Lower lobe of right lung (tissue), 2 donors: Measurements from ENCODE around the gene RAP1A. TPM values are rescaled to one million over a fixed set of nuclear protein-coding genes. Genes with fewer than 3 reads are reported as not detected.
"Not testable (repeated sequence)": the region's sequence is repeated elsewhere in the genome, so short reads cannot be mapped to it uniquely, and the experiment has no call there.

Experiments used
- ATAC-seq, 2 donors: fragments of 200-7000 bp; cut with Tn5 transposase; one replicate each; pipeline ENCODE4 v1.9.1; 2020 to 2022; ENCODE audit warnings: mild to moderate bottlenecking in 2 of 2, moderate library complexity in 2 of 2
- DNase-seq: peaks from one replicate; pipeline ENCODE4 v3.0.0-alpha.2; 2020
- H3K27ac ChIP-seq: fragments of 200-600 bp; one replicate; pipeline ENCODE4 v1.8.0; 2022
- H3K27me3 ChIP-seq: fragments of 200-600 bp; one replicate; pipeline ENCODE4 v1.8.0; 2022; ENCODE audit warnings: low read depth
- H3K36me3 ChIP-seq: fragments of 200-600 bp; one replicate; pipeline ENCODE4 v1.8.0; 2022; ENCODE audit warnings: mild to moderate bottlenecking
- H3K4me1 ChIP-seq: fragments of 200-600 bp; one replicate; pipeline ENCODE4 v1.8.0; 2022
- H3K4me3 ChIP-seq: fragments of 200-600 bp; one replicate; pipeline ENCODE4 v1.8.0; 2022; ENCODE audit warnings: mild to moderate bottlenecking
- H3K9me3 ChIP-seq: fragments of 200-600 bp; one replicate; pipeline ENCODE4 v1.8.0; 2022
- CTCF ChIP-seq: fragments of 200-600 bp; IDR thresholded peaks from one replicate; pipeline ENCODE4 v1.8.0; 2022; ENCODE audit warnings: antibody characterized with exemption, mild to moderate bottlenecking
- intact Hi-C: fragments of 100-400 bp; cut with DNase I; formaldehyde crosslinking; loops from one replicate; pipeline ENCODE4 v1.11.0; 2022
- total RNA-seq: library from RNA; stranded (reverse); fragmentation: NEBNext Ultra II Directional; extraction: Animal tissue kit (Norgen Biotek cat#: 25700); gene quantifications from one replicate; pipeline ENCODE4 v1.2.1, GENCODE V29; 2021
- donor health status: DM: no; HTN: yes; CAD: no; lungs with severe emphysema.

RAP1A gene
- total RNA-seq, 1 donor from 2014 or later, result 134 TPM

GRCh38 chr1:111630567-111630966 is 11.0 kb downstream of the RAP1A start:
- no peak for TF ChIP-seq CTCF
- H3K36me3 ChIP-seq, result no peaks in the 10 kb centered on the region
- H3K4me1 ChIP-seq, result peaks cover 64% of the 10 kb centered on the region

GRCh38 chr1:111631502-111631901 is 11.9 kb downstream of the RAP1A start:
- intact Hi-C loops, result no loop called here
- no peak for TF ChIP-seq CTCF
- H3K27me3 ChIP-seq, result no peaks in the 10 kb centered on the region
- no peak for DNase-seq
- no peak for ATAC-seq
- H3K27ac ChIP-seq, result no peak overlapping the region
- peaks cover 56% of the 10 kb centered on the region for H3K4me1 ChIP-seq
- no peaks in the 10 kb centered on the region for H3K36me3 ChIP-seq
- H3K4me3 ChIP-seq, result no peak overlapping the region
- no peaks in the 10 kb centered on the region for H3K9me3 ChIP-seq

More at GRCh38 chr1:111630567-111630966, 11.0 kb downstream of the RAP1A start:
- DNase-seq (no peak), ATAC-seq (no peak)
- Histone ChIP-seq H3K9me3 (no peaks in the 10 kb centered on the region), H3K4me3 (no peak overlapping the region), H3K27ac (no peak overlapping the region), H3K27me3 (no peaks in the 10 kb centered on the region)
- intact Hi-C loops, result no loop called here

GRCh38 chr1:111632771-111633170 is 13.2 kb downstream of the RAP1A start:
- H3K9me3 ChIP-seq, ATAC-seq, H3K27ac ChIP-seq, intact Hi-C loops, H3K36me3 ChIP-seq, H3K27me3 ChIP-seq, H3K4me3 ChIP-seq, DNase-seq: not testable (repeated sequence)
- peaks cover 43% of the 10 kb centered on the region for H3K4me1 ChIP-seq

GRCh38 chr1:111633736-111634247 is 14.2 kb downstream of the RAP1A start:
- Histone ChIP-seq H3K4me1 (peaks cover 43% of the 10 kb centered on the region), H3K36me3 (no peaks in the 10 kb centered on the region), H3K27me3 (no peaks in the 10 kb centered on the region), H3K9me3 (no peaks in the 10 kb centered on the region), H3K4me3 (no peak overlapping the region), H3K27ac (no peak overlapping the region)
- DNase-seq, result no peak
- no peak for TF ChIP-seq CTCF
- intact Hi-C loops, result no loop called here
- no peak for ATAC-seq

GRCh38 chr1:111635324-111636009 is 15.9 kb downstream of the RAP1A start:
- no peak overlapping the region for H3K4me3 ChIP-seq
- no peak for ATAC-seq
- no peaks in the 10 kb centered on the region for H3K36me3 ChIP-seq
- no peak overlapping the region for H3K27ac ChIP-seq
- TF ChIP-seq CTCF, result no peak
- intact Hi-C loops, result no loop called here
- no peaks in the 10 kb centered on the region for H3K27me3 ChIP-seq
- DNase-seq, result no peak
- no peaks in the 10 kb centered on the region for H3K9me3 ChIP-seq
- H3K4me1 ChIP-seq, result peaks cover 43% of the 10 kb centered on the region

GRCh38 chr1:111638320-111638719 is 18.7 kb downstream of the RAP1A start:
- DNase-seq (no peak), ATAC-seq (no peak)
- TF ChIP-seq CTCF, result no peak
- Histone ChIP-seq H3K36me3 (no peaks in the 10 kb centered on the region), H3K4me1 (peaks cover 30% of the 10 kb centered on the region), H3K27me3 (no peaks in the 10 kb centered on the region), H3K9me3 (no peaks in the 10 kb centered on the region), H3K4me3 (no peak overlapping the region), H3K27ac (no peak overlapping the region)
- intact Hi-C loops, result no loop called here
